SK-N-SH (cell line): ENCODE data around the gene ZEB2. TPM values are rescaled to one million over a fixed set of nuclear protein-coding genes. Genes with fewer than 3 reads are reported as not detected.

Experiments
- CTCF ChIA-PET: fragments of 300-600, 350-600 bp; formaldehyde crosslinking; extraction: SDS; loops from one replicate; lab custom pipeline; 2021; lab: Yijun Ruan, JAX
- POLR2A ChIA-PET: fragments of 350-600 bp; sonication (Branson Sonifier 250); formaldehyde crosslinking; extraction: SDS; loops from one replicate; lab custom pipeline; 2020; ENCODE audit warnings: antibody characterized with exemption, inconsistent platforms; lab: Yijun Ruan, JAX
- DNase-seq: peaks from one replicate; pipeline ENCODE4 v3.0.0; 2012
- H2AFZ ChIP-seq: fragments of 200-600 bp; sonication (generic); 2 replicates; pipeline ENCODE4 v1.8.1; 2016; ENCODE audit warnings: antibody characterized with exemption, mild to moderate bottlenecking, low read depth
- H3F3A ChIP-seq: fragments of 200-600 bp; sonication (generic); replicated peaks from 2 replicates; pipeline ENCODE3; 2016; ENCODE audit warnings: antibody characterized with exemption, mild to moderate bottlenecking; ENCODE audit not compliant: insufficient read depth
- H3K27ac ChIP-seq, 2 experiments: fragments of 200-500 bp in 1 of 2; fragments of 200-600 bp in 1 of 2; sonication (Bioruptor generic) in 1 of 2; sonication (generic), shearing (Covaris generic) in 1 of 2; 2 replicates each; pipeline versions ENCODE4 v1.5.1 to v1.6.1; 2014 to 2016; ENCODE audit warnings: low read depth in 2 of 2, inconsistent platforms in 1 of 2, low read length in 1 of 2, mild to moderate bottlenecking in 1 of 2, mixed read lengths in 1 of 2
- H3K27me3 ChIP-seq: fragments of 200-600 bp; sonication (generic), shearing (Covaris generic); 2 replicates; pipeline ENCODE4 v1.6.1; 2016; ENCODE audit warnings: mixed run types; ENCODE audit not compliant: insufficient read depth
- H3K36me3 ChIP-seq, 2 experiments: fragments of 200-500 bp in 1 of 2; fragments of 200-600 bp in 1 of 2; sonication (Bioruptor generic) in 1 of 2; sonication (generic) in 1 of 2; replicated peaks in 1 of 2; 2 replicates each; pipeline versions ENCODE3 to v1.5.1; 2014 to 2016; ENCODE audit warnings: low read length in 1 of 2, mild to moderate bottlenecking in 1 of 2; ENCODE audit not compliant: insufficient read depth in 2 of 2, control insufficient read depth in 1 of 2
- H3K4me1 ChIP-seq, 2 experiments: fragments of 200-500 bp in 1 of 2; fragments of 200-600 bp in 1 of 2; sonication (Bioruptor generic) in 1 of 2; sonication (generic), shearing (Covaris generic) in 1 of 2; 2 replicates each; pipeline versions ENCODE4 v1.5.1 to v1.6.1; 2014 to 2016; ENCODE audit warnings: low read depth in 1 of 2, low read length in 1 of 2, mixed run types in 1 of 2; ENCODE audit not compliant: insufficient read depth in 2 of 2, control insufficient read depth in 1 of 2
- H3K4me2 ChIP-seq: fragments of 200-600 bp; sonication (generic), shearing (Covaris generic); 2 replicates; pipeline ENCODE4 v1.6.1; 2017; ENCODE audit warnings: mixed run types
- H3K4me3 ChIP-seq, 2 experiments: fragments of 200-500 bp in 1 of 2; fragments of 200-600 bp in 1 of 2; sonication (Bioruptor generic) in 1 of 2; sonication (generic), shearing (Covaris generic) in 1 of 2; 2 replicates each; pipeline versions ENCODE4 v1.5.1 to v1.8.1; 2014 to 2016; ENCODE audit warnings: low read depth in 2 of 2, inconsistent platforms in 1 of 2, low read length in 1 of 2, mild to moderate bottlenecking in 1 of 2, mixed read lengths in 1 of 2, moderate library complexity in 1 of 2
- H3K79me2 ChIP-seq: fragments of 200-600 bp; sonication (generic); 2 replicates; pipeline ENCODE4 v1.8.1; 2017; ENCODE audit warnings: mild to moderate bottlenecking; ENCODE audit not compliant: insufficient read depth
- H3K9ac ChIP-seq: fragments of 200-600 bp; sonication (generic); 2 replicates; pipeline ENCODE4 v1.6.1; 2017; ENCODE audit warnings: mixed run types
- H3K9me2 ChIP-seq: fragments of 200-600 bp; sonication (generic); 2 replicates; pipeline ENCODE4 v1.6.1; 2017; ENCODE audit warnings: mixed run types
- H3K9me3 ChIP-seq: fragments of 200-600 bp; sonication (generic); 2 replicates; pipeline ENCODE4 v1.6.1; 2017; ENCODE audit warnings: mixed run types, mild to moderate bottlenecking, moderate library complexity
- H4K20me1 ChIP-seq: fragments of 200-600 bp; sonication (generic); 2 replicates; pipeline ENCODE4 v1.6.1; 2017; ENCODE audit warnings: mild to moderate bottlenecking, mixed run types; ENCODE audit not compliant: insufficient read depth
- EP300 ChIP-seq, 2 experiments: IDR thresholded peaks; 2 replicates each; pipeline versions ENCODE4 v1.4.0 to v1.6.1; 2012; ENCODE audit warnings: borderline replicate concordance in 1 of 2, low read depth in 1 of 2, low read length in 1 of 2
- EZH2phosphoT487 ChIP-seq: fragments of 200-600 bp; sonication (generic); IDR thresholded peaks from 2 replicates; pipeline ENCODE4 v1.6.1; 2017; ENCODE audit warnings: low read depth, mixed run types, mild to moderate bottlenecking, antibody characterized with exemption, moderate library complexity, borderline replicate concordance
- FOSL2 ChIP-seq: IDR thresholded peaks from 2 replicates; pipeline ENCODE4 v1.4.0; 2012; ENCODE audit warnings: low read depth, mild to moderate bottlenecking, moderate library complexity, borderline replicate concordance
- FOXM1 ChIP-seq: IDR thresholded peaks from 2 replicates; pipeline ENCODE4 v1.4.0; 2012; ENCODE audit warnings: low read depth, mild to moderate bottlenecking
- GABPA ChIP-seq: IDR thresholded peaks from 2 replicates; pipeline ENCODE4 v1.4.0; 2012; ENCODE audit warnings: low read depth, mild to moderate bottlenecking
- JUND ChIP-seq: IDR thresholded peaks from 2 replicates; pipeline ENCODE4 v1.4.0; 2012
- MXI1 ChIP-seq: IDR thresholded peaks from 2 replicates; pipeline ENCODE4 v1.6.1; 2012; ENCODE audit warnings: mild to moderate bottlenecking, low read depth, low read length, improper control_type of control experiment
- NFIC ChIP-seq: IDR thresholded peaks from 2 replicates; pipeline ENCODE4 v1.4.0; 2012; ENCODE audit warnings: borderline replicate concordance
- NRF1 ChIP-seq: IDR thresholded peaks from 2 replicates; pipeline ENCODE4 v1.6.1; 2012; ENCODE audit warnings: low read depth, mild to moderate bottlenecking, low read length
- POLR2AphosphoS5 ChIP-seq: IDR thresholded peaks from 2 replicates; pipeline ENCODE4 v1.6.1; 2012; ENCODE audit warnings: low read depth, low read length
- RCOR1 ChIP-seq: fragments of 150-350 bp; IDR thresholded peaks from 2 replicates; pipeline ENCODE4 v1.6.1; 2017; ENCODE audit warnings: antibody characterized with exemption, low read length
- TCF12 ChIP-seq: IDR thresholded peaks from 2 replicates; pipeline ENCODE4 v1.4.0; 2012
- USF1 ChIP-seq: IDR thresholded peaks from 2 replicates; pipeline ENCODE4 v1.4.0; 2012; ENCODE audit warnings: low read depth, borderline replicate concordance
- ZBTB33 ChIP-seq: IDR thresholded peaks from 2 replicates; pipeline ENCODE4 v1.4.0; 2012; ENCODE audit warnings: low read depth, borderline replicate concordance
- WGBS: methylation state at CpG from one replicate; pipeline ENCODE4 v1.1.6; 2017; ENCODE audit warnings: low lambda C conversion rate; 5-methylcytosine and 5-hydroxymethylcytosine counted together
- polyA plus RNA-seq, 3 experiments: library from polyadenylated mRNA; depleted of rRNA; stranded (reverse); fragments of >200 nt; gene quantifications; 2 replicates each; pipeline ENCODE4 v1.2.3, GENCODE V29; 2012
- TF ChIP-seq, protein P1 (sequence below): IDR thresholded peaks from 2 replicates; pipeline ENCODE4 v1.4.0; 2012; ENCODE audit warnings: low read depth
- TF ChIP-seq, protein P2 (sequence below): IDR thresholded peaks from 2 replicates; pipeline ENCODE4; 2012

Gene ZEB2
- polyA plus RNA-seq, 1 of the 3 experiments (the other 2 are of a cell fraction): 16.3 TPM

DNA sequence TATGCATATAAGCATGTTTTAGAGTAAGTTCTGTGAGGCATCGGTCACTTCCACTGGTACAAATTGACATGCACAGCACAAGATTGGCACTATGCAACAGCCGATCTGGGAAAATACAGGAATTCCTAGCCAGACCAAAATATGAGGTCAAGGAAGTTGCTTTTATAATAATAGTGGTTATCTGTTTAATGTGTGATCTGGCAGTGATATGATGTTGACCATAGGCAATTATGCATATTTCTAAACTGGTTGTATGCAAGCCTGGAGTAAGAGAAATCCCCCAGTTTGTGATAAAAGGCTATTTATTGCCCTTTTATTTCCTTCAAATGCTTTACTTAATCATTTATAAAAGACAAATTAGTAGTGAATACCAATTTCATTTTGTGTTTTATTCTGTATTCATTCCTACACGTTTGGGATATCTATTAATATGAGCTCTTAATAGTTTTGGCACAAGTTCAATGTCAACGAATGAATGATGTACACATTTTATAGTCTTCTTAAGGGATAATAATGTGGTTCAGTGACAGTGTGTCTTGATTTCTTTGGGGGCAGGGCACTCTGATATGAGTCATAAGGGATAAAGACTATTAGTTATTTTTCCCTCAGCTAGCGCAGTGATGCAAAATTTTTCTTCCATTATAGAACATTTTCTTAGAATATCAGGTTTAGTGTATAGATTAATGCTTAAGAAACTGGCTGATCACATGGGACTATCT lies 34.7 kb upstream of the ZEB2 start:
- H3K4me3 ChIP-seq: no peak overlapping the region
- no peaks in the 10 kb centered on the region for H3K27me3 ChIP-seq
- no peaks in the 10 kb centered on the region for H3K79me2 ChIP-seq
- no peaks in the 10 kb centered on the region for H4K20me1 ChIP-seq
- no peak for DNase-seq
- peaks cover 0 to 12% of the 10 kb centered on the region in 2 experiments; a peak in 2 of 4 replicates for H3K4me1 ChIP-seq
- ChIA-PET POLR2A (no interaction called here), CTCF (interaction anchor here (2.0 kb wide), 1 partner anchor 11 kb away, joined by 5 read pairs; no protein-coding TSS in a partner anchor)
- no peaks in the 10 kb centered on the region for H3K9me3 ChIP-seq
- H2AFZ ChIP-seq: no peak overlapping the region
- H3K9ac ChIP-seq: no peak overlapping the region
- WGBS: 68% methylated on average over 5 of the region's 5 CpGs
- H3F3A ChIP-seq: peaks cover 14% of the 10 kb centered on the region
- TF ChIP-seq RCOR1: no peak
- peak; percentile 12; the same call in 1 of the 2 replicates for TF ChIP-seq FOSL2
- no peak; the same call in 1 of the 2 replicates for TF ChIP-seq JUND
- TF ChIP-seq NFIC: no peak
- TF ChIP-seq POLR2AphosphoS5: no peak
- H3K4me2 ChIP-seq: no peak overlapping the region
- H3K36me3 ChIP-seq: no peaks in the 10 kb centered on the region
- no peaks in the 10 kb centered on the region for H3K9me2 ChIP-seq
- peak overlapping the region in 1 of 2 experiments; percentile 75; a peak in 1 of 4 replicates for H3K27ac ChIP-seq

GRCh38 chr2:144553379-144553778 lies 33.5 kb upstream of the ZEB2 start:
- Histone ChIP-seq H3K4me3 (no peak overlapping the region), H3K9me2 (no peaks in the 10 kb centered on the region), H3K9me3 (no peaks in the 10 kb centered on the region), H3K4me1 (peaks cover 0 to 12% of the 10 kb centered on the region in 2 experiments; a peak in 2 of 4 replicates), H3F3A (peaks cover 14% of the 10 kb centered on the region), H4K20me1 (no peaks in the 10 kb centered on the region), H2AFZ (0 out of 2 replicates have a peak overlapping the region, but pooled peaks have one; percentile 1), H3K36me3 (no peaks in the 10 kb centered on the region), H3K9ac (no peak overlapping the region), H3K79me2 (no peaks in the 10 kb centered on the region), H3K27ac (peak overlapping the region in 1 of 2 experiments; percentile 75; a peak in 2 of 4 replicates), H3K4me2 (no peak overlapping the region), H3K27me3 (no peaks in the 10 kb centered on the region)
- no peak for DNase-seq
- ChIA-PET CTCF (no interaction called here), POLR2A (no interaction called here)
- TF ChIP-seq USF1: no peak
- no peak for TF ChIP-seq GABPA
- TF ChIP-seq, protein P1, sequence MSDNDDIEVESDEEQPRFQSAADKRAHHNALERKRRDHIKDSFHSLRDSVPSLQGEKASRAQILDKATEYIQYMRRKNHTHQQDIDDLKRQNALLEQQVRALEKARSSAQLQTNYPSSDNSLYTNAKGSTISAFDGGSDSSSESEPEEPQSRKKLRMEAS: peak; percentile 28; the same call in 1 of the 2 replicates
- no peak for TF ChIP-seq NRF1
- TF ChIP-seq, protein P2, sequence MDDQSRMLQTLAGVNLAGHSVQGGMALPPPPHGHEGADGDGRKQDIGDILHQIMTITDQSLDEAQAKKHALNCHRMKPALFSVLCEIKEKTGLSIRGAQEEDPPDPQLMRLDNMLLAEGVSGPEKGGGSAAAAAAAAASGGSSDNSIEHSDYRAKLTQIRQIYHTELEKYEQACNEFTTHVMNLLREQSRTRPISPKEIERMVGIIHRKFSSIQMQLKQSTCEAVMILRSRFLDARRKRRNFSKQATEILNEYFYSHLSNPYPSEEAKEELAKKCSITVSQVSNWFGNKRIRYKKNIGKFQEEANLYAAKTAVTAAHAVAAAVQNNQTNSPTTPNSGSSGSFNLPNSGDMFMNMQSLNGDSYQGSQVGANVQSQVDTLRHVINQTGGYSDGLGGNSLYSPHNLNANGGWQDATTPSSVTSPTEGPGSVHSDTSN: peak; percentile 79
- no peak for TF ChIP-seq ZBTB33
- TF ChIP-seq FOXM1: no peak
- no peak for TF ChIP-seq EZH2phosphoT487
- TF ChIP-seq EP300 (IDR thresholded peaks at IDR 0.05; ENCODE audit: borderline replicate concordance in 1 of 2, low read depth in 1 of 2, low read length in 1 of 2): 0 out of 4 replicates have a peak, but pooled peaks of 1 of the 2 experiments have one; percentile 21
- peak; percentile 34; the same call in 1 of the 2 replicates for TF ChIP-seq TCF12
- peak; percentile 56 for TF ChIP-seq FOSL2
- peak; percentile 54 for TF ChIP-seq JUND
- TF ChIP-seq MXI1: no peak
- WGBS: 12% methylated on average over 3 of the region's 3 CpGs
